H9 (cell line): Measurements from ENCODE around the gene SESTD1. TPM values are rescaled to one million over a fixed set of nuclear protein-coding genes. Genes with fewer than 3 reads are reported as not detected.

Source experiments
- DNase-seq: peaks from one replicate; pipeline ENCODE4 v3.0.0-alpha.2; 2017
- H2AFZ ChIP-seq: one replicate; pipeline ENCODE4 v1.6.1; 2013; ENCODE audit warnings: mild to moderate bottlenecking, low read length, control low read depth, moderate library complexity
- H2AK5ac ChIP-seq: 2 replicates; pipeline ENCODE4 v1.6.1; 2013; ENCODE audit warnings: low read length, control low read depth, mixed read lengths; ENCODE audit not compliant: insufficient read length
- H2BK120ac ChIP-seq: one replicate; pipeline ENCODE4 v1.6.1; 2013; ENCODE audit warnings: low read depth, mild to moderate bottlenecking, low read length, control low read depth, inconsistent platforms; ENCODE audit not compliant: poor library complexity, severe bottlenecking
- H2BK12ac ChIP-seq: 2 replicates; pipeline ENCODE4 v1.6.1; 2013; ENCODE audit warnings: low read length, control low read depth, mixed read lengths, low read depth; ENCODE audit not compliant: insufficient read length
- H2BK15ac ChIP-seq: 2 replicates; pipeline ENCODE4 v1.6.1; 2013; ENCODE audit warnings: low read depth, low read length, control low read depth
- H2BK20ac ChIP-seq: one replicate; pipeline ENCODE4 v1.6.1; 2013; ENCODE audit warnings: low read depth, mild to moderate bottlenecking, low read length, control low read depth, inconsistent platforms; ENCODE audit not compliant: poor library complexity, severe bottlenecking
- H2BK5ac ChIP-seq: 2 replicates; pipeline ENCODE4 v1.6.1; 2013; ENCODE audit warnings: low read length, control low read depth, mixed read lengths; ENCODE audit not compliant: insufficient read length
- H3K14ac ChIP-seq: 2 replicates; pipeline ENCODE4 v1.6.1; 2013; ENCODE audit warnings: low read length, control low read depth; ENCODE audit not compliant: insufficient read depth
- H3K18ac ChIP-seq: 2 replicates; pipeline ENCODE4 v1.6.1; 2013; ENCODE audit warnings: low read depth, mild to moderate bottlenecking, mixed read lengths, low read length, control low read depth; ENCODE audit not compliant: insufficient read length
- H3K23ac ChIP-seq: 2 replicates; pipeline ENCODE4 v1.6.1; 2013; ENCODE audit warnings: low read length, control low read depth, mixed read lengths, low read depth; ENCODE audit not compliant: insufficient read length
- H3K23me2 ChIP-seq: 2 replicates; pipeline ENCODE4 v1.6.1; 2013; ENCODE audit warnings: low read depth, mild to moderate bottlenecking, mixed read lengths, low read length, control low read depth; ENCODE audit not compliant: insufficient read length, poor library complexity, severe bottlenecking
- H3K27ac ChIP-seq: 2 replicates; pipeline ENCODE4 v1.5.1; 2013; ENCODE audit warnings: low read length, control low read depth, mixed read lengths, low read depth; ENCODE audit not compliant: insufficient read length
- H3K27me3 ChIP-seq: 2 replicates; pipeline ENCODE4 v1.6.1; 2013; ENCODE audit warnings: low read length, control low read depth, inconsistent platforms; ENCODE audit not compliant: insufficient read depth
- H3K4ac ChIP-seq: 2 replicates; pipeline ENCODE4 v1.6.1; 2013; ENCODE audit warnings: low read depth, mild to moderate bottlenecking, control low read depth, inconsistent platforms, low read length, moderate library complexity
- H3K4me1 ChIP-seq: 2 replicates; pipeline ENCODE4 v1.6.1; 2013; ENCODE audit warnings: low read length, control low read depth, inconsistent platforms; ENCODE audit not compliant: insufficient read depth
- H3K4me2 ChIP-seq: 2 replicates; pipeline ENCODE4 v1.6.1; 2013; ENCODE audit warnings: low read length, control low read depth, mixed read lengths; ENCODE audit not compliant: insufficient read length, insufficient read depth
- H3K56ac ChIP-seq: 2 replicates; pipeline ENCODE4 v1.6.1; 2013; ENCODE audit warnings: low read depth, mild to moderate bottlenecking, mixed read lengths, low read length, control low read depth; ENCODE audit not compliant: insufficient read length
- H3K79me1 ChIP-seq: 2 replicates; pipeline ENCODE4 v1.6.1; 2013; ENCODE audit warnings: low read depth, mild to moderate bottlenecking, moderate library complexity, low read length, control low read depth, inconsistent platforms; ENCODE audit not compliant: insufficient read depth, poor library complexity, severe bottlenecking
- H3K79me2 ChIP-seq: 2 replicates; pipeline ENCODE4 v1.6.1; 2013; ENCODE audit warnings: low read length, control low read depth, inconsistent platforms; ENCODE audit not compliant: insufficient read depth
- H3K9ac ChIP-seq: 2 replicates; pipeline ENCODE4 v1.6.1; 2013; ENCODE audit warnings: low read length, control low read depth, mixed read lengths; ENCODE audit not compliant: insufficient read length; ENCODE audit errors: extremely low read depth
- H3K9me3 ChIP-seq: one replicate; pipeline ENCODE4 v1.6.1; 2013; ENCODE audit warnings: low read depth, low read length, inconsistent platforms; ENCODE audit not compliant: control insufficient read depth
- H3T11ph ChIP-seq: one replicate; pipeline ENCODE4 v1.6.1; 2013; ENCODE audit warnings: mild to moderate bottlenecking, low read length, control low read depth, inconsistent platforms
- H4K20me1 ChIP-seq: one replicate; pipeline ENCODE4 v1.6.1; 2013; ENCODE audit not compliant: control insufficient read depth, insufficient read length, insufficient read depth
- H4K5ac ChIP-seq: 2 replicates; pipeline ENCODE4 v1.6.1; 2013; ENCODE audit warnings: low read depth, mild to moderate bottlenecking, mixed read lengths, low read length, control low read depth; ENCODE audit not compliant: insufficient read length
- H4K8ac ChIP-seq: replicated peaks from 2 replicates; pipeline ENCODE4 v1.6.1; 2013; ENCODE audit warnings: low read length, control low read depth, mixed read lengths, low read depth; ENCODE audit not compliant: insufficient read length
- H4K91ac ChIP-seq: 2 replicates; pipeline ENCODE4 v1.6.1; 2013; ENCODE audit warnings: low read depth, mild to moderate bottlenecking, moderate library complexity, mixed read lengths, low read length, control low read depth; ENCODE audit not compliant: insufficient read length
- H3K27ac Mint-ChIP-seq, 3 experiments: 2 replicates in 2 of 3; 3 replicates in 1 of 3; pipeline ENCODE4 v1.8.0; 2020 to 2021; ENCODE audit warnings: mixed read lengths in 3 of 3, mild to moderate bottlenecking in 1 of 3, moderate library complexity in 1 of 3
- H3K27me3 Mint-ChIP-seq: 2 replicates; pipeline ENCODE4 v1.8.0; 2021; ENCODE audit warnings: low read depth, mild to moderate bottlenecking, moderate library complexity, mixed read lengths
- H3K36me3 Mint-ChIP-seq, 3 experiments: 2 replicates in 2 of 3; 3 replicates in 1 of 3; pipeline ENCODE4 v1.8.0; 2020 to 2021; ENCODE audit warnings: low read depth in 3 of 3, mixed read lengths in 3 of 3; ENCODE audit not compliant: insufficient read depth in 1 of 3
- H3K4me1 Mint-ChIP-seq, 2 experiments: 2 replicates each; pipeline ENCODE4 v1.8.0; 2020; ENCODE audit warnings: mixed read lengths in 2 of 2
- H3K4me3 Mint-ChIP-seq, 2 experiments: 2 replicates in 1 of 2; 3 replicates in 1 of 2; pipeline ENCODE4 v1.8.0; 2020 to 2021; ENCODE audit warnings: mild to moderate bottlenecking in 2 of 2, mixed read lengths in 2 of 2, moderate library complexity in 1 of 2
- H3K9me3 Mint-ChIP-seq, 2 experiments: 2 replicates in 1 of 2; 3 replicates in 1 of 2; pipeline ENCODE4 v1.8.0; 2020; ENCODE audit warnings: mild to moderate bottlenecking in 2 of 2, mixed read lengths in 2 of 2, moderate library complexity in 1 of 2
- WGBS: extraction: QIAGEN DNeasy Blood & Tissue Kit; methylation state at CpG from one replicate; pipeline ENCODE4 v1.1.7; 2013; ENCODE audit warnings: missing lambda C conversion rate, low lambda C conversion rate, mixed read lengths; ENCODE audit not compliant: insufficient read length; ENCODE audit errors: extremely low coverage; 5-methylcytosine and 5-hydroxymethylcytosine counted together
- total RNA-seq: library from RNA; stranded (reverse); gene quantifications from 2 replicates; pipeline ENCODE4 v1.2.1, GENCODE V29; 2021
- TF ChIP-seq, protein P1 (sequence below): fragments of 200-600 bp; sonication (generic); conservative IDR thresholded peaks from 3 replicates; pipeline ENCODE4 v1.8.0; 2021; ENCODE audit warnings: antibody characterized with exemption, mild to moderate bottlenecking

Gene SESTD1
- total RNA-seq, 1 experiment from 2014 or later = 44.4 TPM

DNA sequence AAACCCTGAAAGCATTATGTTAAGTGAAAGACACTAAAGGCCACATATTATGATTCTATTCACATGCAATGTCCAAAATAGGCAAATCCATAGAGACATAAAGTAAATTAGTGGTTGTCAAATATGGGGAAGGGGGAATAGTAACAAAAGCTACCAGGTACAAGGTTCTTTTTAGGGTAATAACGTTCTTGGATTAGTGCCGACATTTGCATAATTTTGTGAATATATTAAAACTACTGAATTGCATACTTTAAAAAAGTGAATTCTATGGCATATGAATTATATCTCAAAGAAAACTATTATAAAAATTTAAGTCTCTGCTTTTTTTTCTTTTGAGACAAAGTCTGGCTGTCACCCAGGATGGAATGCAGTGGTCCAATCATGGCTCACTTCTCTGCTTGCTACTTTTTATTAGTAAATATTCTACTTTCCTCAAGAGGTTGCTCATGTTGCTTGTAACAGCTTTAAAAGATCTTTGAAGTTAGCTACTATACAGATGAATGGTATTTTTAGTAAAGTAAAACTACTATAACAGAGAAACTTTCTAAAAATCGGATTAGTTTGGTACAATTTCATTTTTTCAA is 2.5 kb downstream of the SESTD1 start:
- Histone ChIP-seq H2BK12ac (no peak overlapping the region), H2BK5ac (no peak overlapping the region), H4K20me1 (no peaks in the 10 kb centered on the region), H3K18ac (no peak overlapping the region), H3K79me1 (no peaks in the 10 kb centered on the region), H3K27ac (no peak overlapping the region), H2BK20ac (no peak overlapping the region), H3T11ph (no peak overlapping the region), H2AFZ (no peak overlapping the region), H3K79me2 (peaks cover 5% of the 10 kb centered on the region; the same call in 1 of the 2 replicates), H3K4ac (no peak overlapping the region), H3K4me1 (no peaks in the 10 kb centered on the region; the same call in 1 of the 2 replicates), H2BK120ac (no peak overlapping the region), H4K91ac (no peak overlapping the region), H3K23me2 (peaks cover 8% of the 10 kb centered on the region), H3K23ac (no peak overlapping the region), H3K9ac (no peak overlapping the region), H3K9me3 (no peaks in the 10 kb centered on the region), H3K27me3 (no peaks in the 10 kb centered on the region), H3K14ac (no peak overlapping the region), H2BK15ac (no peak overlapping the region), H4K5ac (no peak overlapping the region), H4K8ac (no peak overlapping the region), H3K56ac (no peak overlapping the region), H2AK5ac (no peak overlapping the region), H3K4me2 (no peak overlapping the region)
- no CpG with 5 or more reads among the region's 3 CpGs for WGBS
- no peak overlapping the region for H3K4me3 Mint-ChIP-seq
- no peak overlapping the region for H3K27ac Mint-ChIP-seq
- H3K27me3 Mint-ChIP-seq = peaks cover 13% of the 10 kb centered on the region
- TF ChIP-seq, protein P1, sequence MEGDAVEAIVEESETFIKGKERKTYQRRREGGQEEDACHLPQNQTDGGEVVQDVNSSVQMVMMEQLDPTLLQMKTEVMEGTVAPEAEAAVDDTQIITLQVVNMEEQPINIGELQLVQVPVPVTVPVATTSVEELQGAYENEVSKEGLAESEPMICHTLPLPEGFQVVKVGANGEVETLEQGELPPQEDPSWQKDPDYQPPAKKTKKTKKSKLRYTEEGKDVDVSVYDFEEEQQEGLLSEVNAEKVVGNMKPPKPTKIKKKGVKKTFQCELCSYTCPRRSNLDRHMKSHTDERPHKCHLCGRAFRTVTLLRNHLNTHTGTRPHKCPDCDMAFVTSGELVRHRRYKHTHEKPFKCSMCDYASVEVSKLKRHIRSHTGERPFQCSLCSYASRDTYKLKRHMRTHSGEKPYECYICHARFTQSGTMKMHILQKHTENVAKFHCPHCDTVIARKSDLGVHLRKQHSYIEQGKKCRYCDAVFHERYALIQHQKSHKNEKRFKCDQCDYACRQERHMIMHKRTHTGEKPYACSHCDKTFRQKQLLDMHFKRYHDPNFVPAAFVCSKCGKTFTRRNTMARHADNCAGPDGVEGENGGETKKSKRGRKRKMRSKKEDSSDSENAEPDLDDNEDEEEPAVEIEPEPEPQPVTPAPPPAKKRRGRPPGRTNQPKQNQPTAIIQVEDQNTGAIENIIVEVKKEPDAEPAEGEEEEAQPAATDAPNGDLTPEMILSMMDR = no peak
- H3K4me1 Mint-ChIP-seq = peaks cover 21 to 26% of the 10 kb centered on the region in 2 experiments
- no peaks in the 10 kb centered on the region; a peak in 1 of 7 replicates for H3K36me3 Mint-ChIP-seq
- no peak for DNase-seq
- H3K9me3 Mint-ChIP-seq = no peaks in the 10 kb centered on the region
